K562 (cell line): Measurements from ENCODE around the gene KCND2. TPM values are rescaled to one million over a fixed set of nuclear protein-coding genes. Genes with fewer than 3 reads are reported as not detected.

Source experiments
- ATAC-seq: fragments of 200-7000 bp; cut with Tn5 transposase; 3 replicates; pipeline ENCODE4 v1.9.1; 2020; ENCODE audit warnings: moderate library complexity
- BruUV-seq: library from RNA; stranded (reverse); fragments of 400-500 nt; replicated peaks from 2 replicates; lab custom pipeline; 2021; lab: Mats Ljungman, UMichigan
- CTCF ChIA-PET: fragments of 300-600 bp; formaldehyde crosslinking; extraction: SDS; loops from one replicate; lab custom pipeline; 2021; ENCODE audit warnings: low intra/inter-chr PET ratio; lab: Yijun Ruan, JAX
- POLR2A ChIA-PET: fragments of 300-600, 350-650 bp; sonication (Branson Sonifier 250); formaldehyde crosslinking; extraction: SDS; loops from one replicate; lab custom pipeline; 2021; ENCODE audit warnings: antibody characterized with exemption, inconsistent platforms; lab: Yijun Ruan, JAX
- DNase-seq, 4 experiments: peaks; one replicate each; pipeline versions ENCODE4 v3.0.0 to v3.0.0-alpha.2; 2011 to 2018; ENCODE audit warnings: low spot score in 3 of 4, mixed read lengths in 3 of 4; ENCODE audit errors: extremely low read depth in 1 of 4
- FAIRE-seq: peaks from 2 replicates; lab custom pipeline; 2011; peaks lifted over from hg19 to GRCh38; lab: Jason Lieb, UNC
- H2AFZ ChIP-seq: 2 replicates; pipeline ENCODE4 v1.6.0; 2011; ENCODE audit warnings: low read depth, low read length, control low read depth, inconsistent platforms
- H3K27ac ChIP-seq: fragments of 200-600 bp; 3 replicates; pipeline ENCODE4 v1.8.0; 2011; ENCODE audit warnings: low read depth, mild to moderate bottlenecking, control low read depth, inconsistent platforms, low read length, moderate library complexity, mixed read lengths; ENCODE audit errors: extremely low read depth
- H3K27me3 ChIP-seq, 2 experiments: fragments of 300-600 bp in 1 of 2; 2 replicates in 1 of 2; 3 replicates in 1 of 2; pipeline versions ENCODE4 v1.6.0 to v1.8.0; 2011; ENCODE audit warnings: inconsistent platforms in 2 of 2, low read length in 2 of 2, mild to moderate bottlenecking in 1 of 2, mixed read lengths in 1 of 2, moderate library complexity in 1 of 2; ENCODE audit not compliant: control insufficient read depth in 2 of 2, insufficient read depth in 2 of 2
- H3K36me3 ChIP-seq: fragments of 300-600 bp; 3 replicates; pipeline ENCODE4 v1.8.0; 2011; ENCODE audit warnings: mild to moderate bottlenecking, low read length, inconsistent platforms; ENCODE audit not compliant: control insufficient read depth, insufficient read depth
- H3K4me1 ChIP-seq, 2 experiments: fragments of 200-600 bp in 1 of 2; replicated peaks in 1 of 2; 2 replicates in 1 of 2; 3 replicates in 1 of 2; pipeline versions ENCODE4 v1.5.1 to v1.8.0; 2011; ENCODE audit warnings: inconsistent platforms in 2 of 2, low read length in 2 of 2, mild to moderate bottlenecking in 1 of 2, mixed read lengths in 1 of 2, moderate library complexity in 1 of 2; ENCODE audit not compliant: control insufficient read depth in 2 of 2, insufficient read depth in 2 of 2
- H3K4me2 ChIP-seq: 2 replicates; pipeline ENCODE4 v1.6.1; 2011; ENCODE audit warnings: low read length, control low read depth, inconsistent platforms, mixed read lengths; ENCODE audit not compliant: insufficient read depth
- H3K4me3 ChIP-seq: fragments of 200-600 bp; sonication (generic), shearing (Covaris generic); 2 replicates; pipeline ENCODE4 v1.5.1; 2016; ENCODE audit warnings: control low read depth, inconsistent platforms
- H3K79me2 ChIP-seq: fragments of 200-600 bp; 3 replicates; pipeline ENCODE4 v1.8.0; 2011; ENCODE audit warnings: low read length, inconsistent platforms; ENCODE audit not compliant: control insufficient read depth, insufficient read depth
- H3K9ac ChIP-seq, 2 experiments: 2 replicates each; pipeline versions ENCODE4 v1.6.0 to v1.6.1; 2011; ENCODE audit warnings: low read depth in 2 of 2, low read length in 2 of 2, control low read depth in 1 of 2, inconsistent platforms in 1 of 2, mild to moderate bottlenecking in 1 of 2, mixed read lengths in 1 of 2; ENCODE audit not compliant: insufficient read depth in 1 of 2
- H3K9me1 ChIP-seq: one replicate; pipeline ENCODE4 v1.6.0; 2011; ENCODE audit warnings: inconsistent platforms, mild to moderate bottlenecking, low read length, moderate library complexity; ENCODE audit not compliant: control insufficient read depth, insufficient read depth
- H3K9me3 ChIP-seq: replicated peaks from 2 replicates; pipeline ENCODE4 v1.5.1; 2011; ENCODE audit warnings: low read depth, low read length, inconsistent platforms; ENCODE audit not compliant: control insufficient read depth, insufficient read depth
- H4K20me1 ChIP-seq: replicated peaks from 2 replicates; pipeline ENCODE4 v1.6.1; 2011; ENCODE audit warnings: low read length, inconsistent platforms, mixed read lengths; ENCODE audit not compliant: control insufficient read depth, insufficient read depth
- GTF2F1 ChIP-seq: IDR thresholded peaks from 2 replicates; pipeline ENCODE4 v1.6.1; 2011; ENCODE audit warnings: low read depth, low read length, improper control_type of control experiment
- ILK ChIP-seq: fragments of 450-650 bp; IDR thresholded peaks from 2 replicates; pipeline ENCODE4 v1.6.1; 2016; ENCODE audit warnings: missing genetic modification characterization, low read depth, mild to moderate bottlenecking, missing compliant biosample characterization, moderate library complexity, borderline replicate concordance
- RFX5 ChIP-seq: IDR thresholded peaks from 2 replicates; pipeline ENCODE4 v1.6.1; 2011; ENCODE audit warnings: low read depth, mild to moderate bottlenecking, improper control_type of control experiment, low read length
- TAL1 ChIP-seq: fragments of 450-650 bp; IDR thresholded peaks from 2 replicates; pipeline ENCODE4 v1.6.1; 2016; ENCODE audit warnings: mild to moderate bottlenecking
- TCFL5 ChIP-seq: fragments of 250-450 bp; sonication (Bioruptor Pico); conservative IDR thresholded peaks from 2 replicates; pipeline ENCODE4 v1.6.1; 2021; ENCODE audit warnings: mild to moderate bottlenecking, moderate library complexity, matching md5 sums
- ZFX ChIP-seq: sonication (generic); formaldehyde crosslinking; IDR thresholded peaks from 2 replicates; pipeline ENCODE4 v1.8.0; 2022; ENCODE audit warnings: mild to moderate bottlenecking, missing genetic modification reagents, moderate library complexity
- ZNF212 ChIP-seq: fragments of 450-650 bp; formaldehyde crosslinking; IDR thresholded peaks from 2 replicates; pipeline ENCODE4 v1.4.0; 2020; ENCODE audit warnings: mild to moderate bottlenecking
- ZNF436 ChIP-seq: fragments of 250-450, 450-650 bp; sonication (Bioruptor Pico); formaldehyde crosslinking; IDR thresholded peaks from 2 replicates; pipeline ENCODE4 v1.7.0; 2020; ENCODE audit warnings: mild to moderate bottlenecking
- ZNF551 ChIP-seq: fragments of 250-450 bp; sonication (Bioruptor Pico); IDR thresholded peaks from 2 replicates; pipeline ENCODE4 v1.5.0; 2021; ENCODE audit warnings: mild to moderate bottlenecking, moderate library complexity
- ZSCAN29 ChIP-seq: fragments of 450-650 bp; IDR thresholded peaks from 2 replicates; pipeline ENCODE4 v1.6.1; 2017
- in situ Hi-C: fragments of 300-500 bp; cut with MboI; formaldehyde crosslinking; loops from 4 replicates; pipeline ENCODE4 v1.15.0; 2018; ENCODE audit warnings: inconsistent platforms, mixed read lengths
- intact Hi-C: fragments of 100-400 bp; cut with micrococcal nuclease; formaldehyde crosslinking; loops from 2 replicates; pipeline ENCODE4 v1.14.2; 2022
- polyA plus RNA-seq, 8 experiments: library from polyadenylated mRNA; depleted of rRNA in 4 of 8; stranded (reverse) in 5 of 8; unstranded in 3 of 8; fragments of >200 nt; fragmentation: Nextera tagmentation in 2 of 8; fragmentation: Illumina TruSeq in 1 of 8; extraction: Ambion mirVana in 2 of 8; extraction: Trizol in 1 of 8; gene quantifications; 2 replicates each; pipeline versions ENCODE4 v1.2.1 to v1.2.3, GENCODE V29; 2011 to 2014; ENCODE audit warnings: inconsistent platforms in 1 of 8, missing spikeins in 1 of 8
- total RNA-seq, 7 experiments: library from RNA; depleted of rRNA in 6 of 7; stranded (reverse); fragments of >200 nt in 6 of 7; fragmentation: Illumina TruSeq in 2 of 7; extraction: Trizol in 2 of 7; gene quantifications; 2 replicates each; pipeline versions ENCODE4 v1.2.1 to v1.2.3, GENCODE V29; 2011 to 2021; ENCODE audit warnings: low replicate concordance in 1 of 7
- TF ChIP-seq, protein P1 (sequence below): fragments of 250-450 bp; sonication (Bioruptor Pico); IDR thresholded peaks from 2 replicates; pipeline ENCODE4 v1.8.0; 2022; ENCODE audit warnings: inconsistent platforms
- TF ChIP-seq, protein P2 (sequence below): fragments of 250-450 bp; sonication (Bioruptor Pico); IDR thresholded peaks from 2 replicates; pipeline ENCODE4 v1.4.0; 2020
- TF ChIP-seq, protein P3 (sequence below), 3 experiments: fragments of 200-800 bp in 1 of 3; sonication (Bioruptor generic) in 1 of 3; sonication (generic) in 1 of 3; formaldehyde crosslinking in 1 of 3; IDR thresholded peaks; 2 replicates each; pipeline versions ENCODE4 v1.6.1 to v1.8.0; 2016 to 2022; ENCODE audit warnings: mild to moderate bottlenecking in 2 of 3, missing compliant biosample characterization in 2 of 3, missing genetic modification characterization in 2 of 3, missing genetic modification reagents in 1 of 3

KCND2 gene
- total and polyA plus RNA-seq, 9 of the 15 experiments (the other 6 are each of a cell fraction or from before 2014, with no cell fraction given): 0.03 to 0.12 TPM; not detected in 7

DNA sequence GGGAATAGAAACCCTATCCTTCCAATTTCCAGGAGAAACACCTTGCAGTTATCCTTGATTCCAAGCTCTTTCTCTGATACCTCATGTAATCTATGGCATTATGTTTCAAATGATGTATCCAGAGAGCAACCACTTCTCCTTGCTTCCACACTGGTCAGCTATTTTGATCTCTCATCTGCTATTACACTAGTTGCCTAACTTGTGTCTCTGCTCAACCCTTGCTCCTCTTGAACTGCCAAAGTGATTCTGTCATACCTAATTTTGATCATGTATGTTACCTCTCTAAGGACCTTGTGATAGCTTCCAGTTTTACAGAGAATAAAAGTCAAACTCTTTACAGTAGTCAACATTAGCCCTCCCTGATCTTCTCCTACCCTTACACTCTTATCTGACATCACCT, 90.4 kb downstream of the KCND2 start:
- Histone ChIP-seq H3K9ac (no peak overlapping the region), H3K4me3 (no peak overlapping the region), H3K9me1 (no peaks in the 10 kb centered on the region), H3K4me1 (no peaks in the 10 kb centered on the region), H4K20me1 (no peaks in the 10 kb centered on the region), H3K27ac (no peak overlapping the region), H3K4me2 (no peak overlapping the region), H3K27me3 (no peaks in the 10 kb centered on the region), H3K79me2 (no peaks in the 10 kb centered on the region), H2AFZ (no peak overlapping the region), H3K36me3 (no peaks in the 10 kb centered on the region), H3K9me3 (no peaks in the 10 kb centered on the region)
- intact Hi-C loops: no loop called here
- BruUV-seq: no TSS peak
- POLR2A ChIA-PET: interaction anchor here (1.2 kb wide), 1 partner anchor 11 kb away, joined by 3 read pairs; no protein-coding TSS in a partner anchor
- CTCF ChIA-PET: no interaction called here
- in situ Hi-C loops: no loop called here
- ATAC-seq: no peak
- DNase-seq: no peak
- no peak for TF ChIP-seq TCFL5
- TF ChIP-seq, protein P1, sequence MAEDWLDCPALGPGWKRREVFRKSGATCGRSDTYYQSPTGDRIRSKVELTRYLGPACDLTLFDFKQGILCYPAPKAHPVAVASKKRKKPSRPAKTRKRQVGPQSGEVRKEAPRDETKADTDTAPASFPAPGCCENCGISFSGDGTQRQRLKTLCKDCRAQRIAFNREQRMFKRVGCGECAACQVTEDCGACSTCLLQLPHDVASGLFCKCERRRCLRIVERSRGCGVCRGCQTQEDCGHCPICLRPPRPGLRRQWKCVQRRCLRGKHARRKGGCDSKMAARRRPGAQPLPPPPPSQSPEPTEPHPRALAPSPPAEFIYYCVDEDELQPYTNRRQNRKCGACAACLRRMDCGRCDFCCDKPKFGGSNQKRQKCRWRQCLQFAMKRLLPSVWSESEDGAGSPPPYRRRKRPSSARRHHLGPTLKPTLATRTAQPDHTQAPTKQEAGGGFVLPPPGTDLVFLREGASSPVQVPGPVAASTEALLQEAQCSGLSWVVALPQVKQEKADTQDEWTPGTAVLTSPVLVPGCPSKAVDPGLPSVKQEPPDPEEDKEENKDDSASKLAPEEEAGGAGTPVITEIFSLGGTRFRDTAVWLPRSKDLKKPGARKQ (CRISPR knock-in tag): no peak
- TF ChIP-seq GTF2F1: no peak
- TF ChIP-seq, protein P2, sequence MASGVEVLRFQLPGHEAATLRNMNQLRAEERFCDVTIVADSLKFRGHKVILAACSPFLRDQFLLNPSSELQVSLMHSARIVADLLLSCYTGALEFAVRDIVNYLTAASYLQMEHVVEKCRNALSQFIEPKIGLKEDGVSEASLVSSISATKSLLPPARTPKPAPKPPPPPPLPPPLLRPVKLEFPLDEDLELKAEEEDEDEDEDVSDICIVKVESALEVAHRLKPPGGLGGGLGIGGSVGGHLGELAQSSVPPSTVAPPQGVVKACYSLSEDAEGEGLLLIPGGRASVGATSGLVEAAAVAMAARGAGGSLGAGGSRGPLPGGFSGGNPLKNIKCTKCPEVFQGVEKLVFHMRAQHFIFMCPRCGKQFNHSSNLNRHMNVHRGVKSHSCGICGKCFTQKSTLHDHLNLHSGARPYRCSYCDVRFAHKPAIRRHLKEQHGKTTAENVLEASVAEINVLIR (CRISPR knock-in tag): no peak
- TF ChIP-seq ZNF212 (CRISPR knock-in tag): no peak
- no peak for TF ChIP-seq ZFX
- no peak for TF ChIP-seq ZNF436 (CRISPR knock-in tag)
- no peak for TF ChIP-seq TAL1
- TF ChIP-seq, protein P3, sequence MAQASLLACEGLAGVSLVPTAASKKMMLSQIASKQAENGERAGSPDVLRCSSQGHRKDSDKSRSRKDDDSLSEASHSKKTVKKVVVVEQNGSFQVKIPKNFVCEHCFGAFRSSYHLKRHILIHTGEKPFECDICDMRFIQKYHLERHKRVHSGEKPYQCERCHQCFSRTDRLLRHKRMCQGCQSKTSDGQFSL (CRISPR knock-in tag; IDR thresholded peaks at IDR 0.05): no peak
- TF ChIP-seq, protein P3 (tag; IDR thresholded peaks at IDR 0.05): no peak
- TF ChIP-seq RFX5: no peak
- TF ChIP-seq ZNF551: no peak
- TF ChIP-seq ILK (tag): no peak
- TF ChIP-seq ZSCAN29: no peak
- no peak for FAIRE-seq
